WERI-Rb-1 (cell line): Measurements from ENCODE around the gene ANK2.

Source experiments
- DNase-seq: peaks from one replicate; pipeline ENCODE4 v3.0.0-alpha.2; 2020
- H3K27ac ChIP-seq: fragments of 250-450 bp; sonication (Bioruptor Pico); 2 replicates; pipeline ENCODE4 v1.5.1; 2020; ENCODE audit warnings: mild to moderate bottlenecking, moderate library complexity
- H3K27me3 ChIP-seq: fragments of 250-450 bp; sonication (Bioruptor Pico); 2 replicates; pipeline ENCODE4 v1.5.1; 2021; ENCODE audit warnings: mild to moderate bottlenecking, low read depth, moderate library complexity; ENCODE audit not compliant: insufficient read depth, severe bottlenecking
- H3K36me3 ChIP-seq: fragments of 250-450 bp; sonication (Bioruptor Pico); 2 replicates; pipeline ENCODE4 v1.5.1; 2020; ENCODE audit warnings: mild to moderate bottlenecking, moderate library complexity
- H3K4me3 ChIP-seq: 2 replicates; pipeline ENCODE4 v1.5.1; 2011; ENCODE audit warnings: low read depth, mild to moderate bottlenecking, control low read depth, low read length
- H3K9me3 ChIP-seq: fragments of 250-450 bp; sonication (Bioruptor Pico); 2 replicates; pipeline ENCODE4 v1.5.1; 2021; ENCODE audit warnings: mild to moderate bottlenecking, moderate library complexity; ENCODE audit not compliant: severe bottlenecking
- TF ChIP-seq, protein P1 (sequence below): IDR thresholded peaks from 2 replicates; pipeline ENCODE4 v1.5.1; 2011; ENCODE audit warnings: low read depth, mild to moderate bottlenecking, control low read depth, inconsistent platforms, low read length

ANK2 gene

GRCh38 chr4:113008135-113008534, 41.3 kb upstream of the ANK2 start:
- Histone ChIP-seq H3K36me3 (no peaks in the 10 kb centered on the region), H3K27me3 (no peaks in the 10 kb centered on the region), H3K9me3 (no peaks in the 10 kb centered on the region), H3K4me3 (no peak overlapping the region), H3K27ac (no peak overlapping the region)
- DNase-seq = no peak
- TF ChIP-seq, protein P1, sequence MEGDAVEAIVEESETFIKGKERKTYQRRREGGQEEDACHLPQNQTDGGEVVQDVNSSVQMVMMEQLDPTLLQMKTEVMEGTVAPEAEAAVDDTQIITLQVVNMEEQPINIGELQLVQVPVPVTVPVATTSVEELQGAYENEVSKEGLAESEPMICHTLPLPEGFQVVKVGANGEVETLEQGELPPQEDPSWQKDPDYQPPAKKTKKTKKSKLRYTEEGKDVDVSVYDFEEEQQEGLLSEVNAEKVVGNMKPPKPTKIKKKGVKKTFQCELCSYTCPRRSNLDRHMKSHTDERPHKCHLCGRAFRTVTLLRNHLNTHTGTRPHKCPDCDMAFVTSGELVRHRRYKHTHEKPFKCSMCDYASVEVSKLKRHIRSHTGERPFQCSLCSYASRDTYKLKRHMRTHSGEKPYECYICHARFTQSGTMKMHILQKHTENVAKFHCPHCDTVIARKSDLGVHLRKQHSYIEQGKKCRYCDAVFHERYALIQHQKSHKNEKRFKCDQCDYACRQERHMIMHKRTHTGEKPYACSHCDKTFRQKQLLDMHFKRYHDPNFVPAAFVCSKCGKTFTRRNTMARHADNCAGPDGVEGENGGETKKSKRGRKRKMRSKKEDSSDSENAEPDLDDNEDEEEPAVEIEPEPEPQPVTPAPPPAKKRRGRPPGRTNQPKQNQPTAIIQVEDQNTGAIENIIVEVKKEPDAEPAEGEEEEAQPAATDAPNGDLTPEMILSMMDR = no peak

- Histone ChIP-seq H3K27me3 (no peaks in the 10 kb centered on the region), H3K27ac (no peak overlapping the region), H3K4me3 (no peak overlapping the region), H3K9me3 (no peaks in the 10 kb centered on the region), H3K36me3 (no peaks in the 10 kb centered on the region)
- DNase-seq = no peak
- TF ChIP-seq, protein P1 = no peak
Observed at GRCh38 chr4:113008716-113009115, 40.7 kb upstream of the ANK2 start.

- TF ChIP-seq, protein P1 = no peak
- no peak for DNase-seq
- no peaks in the 10 kb centered on the region for H3K36me3 ChIP-seq
Observed at GRCh38 chr4:113009461-113009860, 40.0 kb upstream of the ANK2 start.

DNA sequence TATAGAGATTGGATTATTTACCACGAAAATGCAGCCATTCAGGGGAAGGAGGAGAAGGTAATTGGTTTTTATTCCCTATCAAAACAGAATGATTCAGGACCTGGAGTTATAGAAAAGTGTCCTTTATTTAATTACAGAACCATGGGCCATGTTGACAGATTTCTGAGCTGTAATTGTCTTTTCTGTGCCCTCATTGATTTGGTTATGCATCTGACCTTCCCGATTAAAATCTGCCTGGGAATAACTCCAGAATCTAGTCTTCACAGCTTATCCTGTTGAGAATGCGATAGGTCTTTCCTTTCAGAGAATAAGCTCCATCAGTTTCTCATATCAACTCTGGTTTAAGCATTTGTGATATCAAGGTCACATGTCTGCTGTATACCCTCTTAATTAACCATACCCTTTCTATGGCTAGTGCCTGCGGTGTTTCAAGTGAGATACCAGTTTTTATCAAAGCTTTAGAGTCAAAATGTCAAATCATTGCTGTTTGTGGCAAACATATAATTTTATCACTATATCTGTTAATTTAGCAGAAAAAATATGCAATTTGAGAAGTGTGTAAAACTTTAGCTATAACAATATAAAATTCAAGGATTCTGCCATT, 37.2 kb upstream of the ANK2 start:
- H3K4me3 ChIP-seq = no peak overlapping the region
- H3K36me3 ChIP-seq = no peaks in the 10 kb centered on the region
- TF ChIP-seq, protein P1 = no peak
- H3K27ac ChIP-seq = no peak overlapping the region
- H3K27me3 ChIP-seq = no peaks in the 10 kb centered on the region
- no peak for DNase-seq
- no peaks in the 10 kb centered on the region for H3K9me3 ChIP-seq

More at GRCh38 chr4:113009461-113009860, 40.0 kb upstream of the ANK2 start:
- Histone ChIP-seq H3K27me3 (no peaks in the 10 kb centered on the region), H3K27ac (no peak overlapping the region), H3K9me3 (no peaks in the 10 kb centered on the region), H3K4me3 (no peak overlapping the region)

DNA sequence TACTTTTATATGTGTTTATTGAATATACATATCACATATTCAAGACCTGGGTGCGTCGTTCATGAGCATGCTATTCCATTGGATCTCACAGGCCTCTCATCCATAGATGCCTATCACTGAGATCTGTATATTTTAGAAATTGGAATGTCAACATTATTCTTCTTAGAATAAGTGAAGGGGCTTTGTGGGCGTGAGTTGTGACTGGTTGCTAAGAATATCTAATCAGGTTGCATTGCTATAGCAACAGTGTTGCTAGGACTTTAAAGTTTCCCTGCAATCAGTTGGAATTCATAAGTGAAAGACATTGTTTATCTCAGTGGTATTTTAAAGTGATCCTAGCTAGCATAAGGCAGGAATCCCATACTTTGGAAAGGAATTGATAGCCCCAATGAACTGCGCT, 36.7 kb upstream of the ANK2 start:
- TF ChIP-seq, protein P1 = no peak
- no peaks in the 10 kb centered on the region for H3K36me3 ChIP-seq
- H3K4me3 ChIP-seq = no peak overlapping the region
- H3K9me3 ChIP-seq = no peaks in the 10 kb centered on the region
- no peaks in the 10 kb centered on the region for H3K27me3 ChIP-seq
- no peak overlapping the region for H3K27ac ChIP-seq
- no peak for DNase-seq

DNA sequence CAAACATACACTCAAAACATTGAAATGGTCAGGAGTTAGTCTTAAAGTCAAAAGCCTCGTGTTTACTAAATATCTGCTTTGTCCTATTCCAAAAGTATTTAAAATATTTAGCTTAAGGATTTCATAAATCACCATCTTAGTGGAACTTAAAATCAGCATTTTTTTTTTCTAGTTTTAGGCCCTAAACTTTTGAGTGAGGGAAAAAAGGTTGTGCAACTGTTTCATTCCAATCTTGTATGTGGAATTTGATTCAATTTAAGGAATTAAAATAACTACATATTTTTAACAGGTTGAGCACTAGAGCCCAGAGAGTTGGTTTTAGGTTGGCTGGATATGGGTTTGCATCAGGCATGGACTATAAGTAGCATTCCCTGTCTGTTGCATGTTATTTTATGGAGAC, 35.7 kb upstream of the ANK2 start:
- TF ChIP-seq, protein P1 = no peak
- no peak overlapping the region for H3K27ac ChIP-seq
- H3K36me3 ChIP-seq = no peaks in the 10 kb centered on the region
- DNase-seq = no peak
- no peaks in the 10 kb centered on the region for H3K27me3 ChIP-seq
- H3K9me3 ChIP-seq = no peaks in the 10 kb centered on the region
- H3K4me3 ChIP-seq = no peak overlapping the region
